T-cell (primary cell): Measurements from ENCODE around the gene PRAF2. TPM values are rescaled to one million over a fixed set of nuclear protein-coding genes. Genes with fewer than 3 reads are reported as not detected.

Experiments used
- ATAC-seq, 4 experiments: fragments of 200-7000 bp in 3 of 4; fragments of 150-1000 bp in 1 of 4; cut with Tn5 transposase; replicated peaks in 1 of 4; 1 replicate in 3 of 4; 2 replicates in 1 of 4; pipeline ENCODE4 v1.10.0; 2021; ENCODE audit warnings: moderate library complexity in 3 of 4, mild to moderate bottlenecking in 2 of 4, moderate number of reproducible peaks in 1 of 4
- CTCF ChIA-PET, 2 donors: fragments of 300-600 bp; sonication (Branson Sonifier 250); formaldehyde crosslinking; loops; one replicate each; lab custom pipeline; 2022; ENCODE audit warnings: antibody characterized with exemption in 2 of 2; lab: Charles Lee
- POLR2A ChIA-PET, 2 donors: fragments of 300-600 bp; sonication (Branson Sonifier 250); formaldehyde crosslinking; loops; one replicate each; lab custom pipeline; 2022; ENCODE audit warnings: antibody characterized with exemption in 2 of 2; lab: Charles Lee
- DNase-seq, 35 experiments: peaks; one replicate each; pipeline versions ENCODE4 v3.0.0 to v3.0.0-alpha.2; 2013 to 2023
- H3K27ac ChIP-seq: one replicate; pipeline ENCODE4 v1.5.1; 2013; ENCODE audit warnings: low read length
- H3K27me3 ChIP-seq, 2 experiments: replicated peaks in 1 of 2; 1 replicate in 1 of 2; 2 replicates in 1 of 2; pipeline versions ENCODE4 v1.6.1 to v1.7.0; 2013; ENCODE audit warnings: low read length in 1 of 2, mixed read lengths in 1 of 2; ENCODE audit not compliant: control insufficient read depth in 2 of 2, insufficient read depth in 2 of 2; ENCODE audit errors: extremely low read depth in 1 of 2
- H3K36me3 ChIP-seq, 2 donors: 1 replicate in 1 of 2; 2 replicates in 1 of 2; pipeline versions ENCODE4 v1.6.1 to v1.7.0; 2013; ENCODE audit warnings: low read length in 1 of 2; ENCODE audit not compliant: control insufficient read depth in 2 of 2, insufficient read depth in 1 of 2; ENCODE audit errors: extremely low read depth in 1 of 2
- H3K4me1 ChIP-seq, 2 experiments: 1 replicate in 1 of 2; 2 replicates in 1 of 2; pipeline versions ENCODE4 v1.6.1 to v1.7.0; 2013; ENCODE audit warnings: low read length in 2 of 2, mixed read lengths in 1 of 2; ENCODE audit not compliant: insufficient read depth in 2 of 2, control insufficient read depth in 1 of 2; ENCODE audit errors: extremely low read depth in 1 of 2
- H3K4me3 ChIP-seq, 2 donors: 1 replicate in 1 of 2; 2 replicates in 1 of 2; pipeline versions ENCODE4 v1.5.1 to v1.7.0; 2013; ENCODE audit warnings: mild to moderate bottlenecking in 2 of 2, low read length in 1 of 2, moderate library complexity in 1 of 2; ENCODE audit not compliant: control insufficient read depth in 1 of 2; ENCODE audit errors: extremely low read depth in 1 of 2
- H3K9me3 ChIP-seq: 2 replicates; pipeline ENCODE4 v1.7.0; 2013
- H3K27ac Mint-ChIP-seq, 2 donors: one replicate each; pipeline ENCODE4 v1.8.0; 2020 to 2021; ENCODE audit warnings: mild to moderate bottlenecking in 2 of 2, mixed read lengths in 2 of 2
- H3K27me3 Mint-ChIP-seq, 2 donors: one replicate each; pipeline ENCODE4 v1.8.0; 2021 to 2022; ENCODE audit warnings: mixed read lengths in 2 of 2
- H3K36me3 Mint-ChIP-seq: one replicate; pipeline ENCODE4 v1.8.0; 2021; ENCODE audit warnings: mixed read lengths
- H3K4me1 Mint-ChIP-seq, 3 donors: one replicate each; pipeline ENCODE4 v1.8.0; 2020 to 2022; ENCODE audit warnings: mixed read lengths in 3 of 3, mild to moderate bottlenecking in 1 of 3
- H3K4me3 Mint-ChIP-seq, 3 donors: one replicate each; pipeline ENCODE4 v1.8.0; 2020 to 2022; ENCODE audit warnings: mild to moderate bottlenecking in 3 of 3, mixed read lengths in 3 of 3, moderate library complexity in 3 of 3
- H3K9me3 Mint-ChIP-seq, 3 donors: one replicate each; pipeline ENCODE4 v1.8.0; 2020 to 2022; ENCODE audit warnings: mixed read lengths in 3 of 3
- WGBS: methylation state at CpG from one replicate; pipeline ENCODE4 v1.1.5; 2013; ENCODE audit warnings: missing lambda C conversion rate; ENCODE audit not compliant: insufficient coverage; 5-methylcytosine and 5-hydroxymethylcytosine counted together
- total RNA-seq, 35 experiments: library from RNA in 6 of 35; stranded (reverse) in 6 of 35; fragments of 120-200 nt in 1 of 35; gene quantifications; one replicate each; pipeline versions ENCODE4 v1.2.1 to v1.2.4 and lab custom pipeline; 2013 to 2026

The PRAF2 gene
- total RNA-seq, 5 donors from 2014 or later (not counting 1 experiment from before 2014, with no cell fraction given) = 17.5 to 34.5 (median 34.0) TPM

DNA sequence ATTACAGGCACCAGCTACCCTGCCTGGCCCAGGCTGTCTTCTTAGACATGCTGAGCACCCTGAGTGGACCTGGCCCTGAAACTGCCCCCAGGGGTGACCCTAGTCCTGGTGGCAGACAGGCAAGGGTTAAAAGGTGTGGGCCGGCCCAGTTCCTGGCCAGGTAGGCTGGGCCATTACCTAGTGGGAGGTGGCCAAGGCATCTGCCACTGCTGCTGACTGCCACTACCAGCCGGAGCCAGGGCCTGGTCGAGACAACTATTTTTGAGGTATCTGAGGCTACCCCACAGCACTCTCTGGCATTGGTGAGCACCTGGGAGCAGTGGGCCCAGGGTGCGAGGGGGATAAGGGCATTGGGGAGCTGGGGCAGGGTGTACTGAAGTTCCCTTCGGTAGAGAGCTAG is 15.0 kb downstream of the PRAF2 start, which contains the start of gene CCDC120:
TSS of gene CCDC120 (plus strand) at position 206 of the 400 bp plus-strand sequence. CDS start 3,043 bp downstream, outside the sequence.
- H3K9me3 Mint-ChIP-seq = no peaks in the 10 kb centered on the region
- no peaks in the 10 kb centered on the region for H3K36me3 Mint-ChIP-seq
- ATAC-seq (no peak), DNase-seq (no peak)
- peaks cover 0 to 3% of the 10 kb centered on the region in 2 donors for H3K27me3 Mint-ChIP-seq
- Histone ChIP-seq H3K36me3 (peaks cover 0 to 2% of the 10 kb centered on the region in 2 donors), H3K4me3 (no peak within 1 kb of the TSS), H3K9me3 (no peaks in the 10 kb centered on the region), H3K27ac (no peak within 1 kb of the TSS), H3K4me1 (peaks cover 0 to 12% of the 10 kb centered on the region in 2 experiments), H3K27me3 (no peaks in the 10 kb centered on the region)
- no peak within 1 kb of the TSS for H3K4me3 Mint-ChIP-seq
- WGBS = 100% methylated on average over 2 of the region's 5 CpGs
- ChIA-PET CTCF (interaction anchor here in 1 of 2 donors (0.6 kb wide), 1 partner anchor 1035 kb away, joined by 3 read pairs; no protein-coding TSS in a partner anchor), POLR2A (interaction anchor here in 1 of 2 donors (0.6 kb wide), 1 partner anchor 43 kb away, joined by 7 read pairs; no protein-coding TSS in a partner anchor)
- peak within 1 kb of the TSS in 1 of 2 donors; percentile 39 for H3K27ac Mint-ChIP-seq
- H3K4me1 Mint-ChIP-seq = peaks cover 17 to 21% (median 17%) of the 10 kb centered on the region in 3 donors

- H3K4me1 ChIP-seq = peaks cover 0 to 20% of the 10 kb centered on the region in 2 experiments
- no peaks in the 10 kb centered on the region for H3K27me3 ChIP-seq
- ChIA-PET POLR2A (no interaction called here), CTCF (no interaction called here)
- ATAC-seq = no peak
- peaks cover 0 to 12% of the 10 kb centered on the region in 2 donors for H3K27me3 Mint-ChIP-seq
- H3K36me3 Mint-ChIP-seq = no peaks in the 10 kb centered on the region
- H3K4me3 Mint-ChIP-seq = peak overlapping the region; percentile 74 to 80 (median 75)
- H3K4me1 Mint-ChIP-seq = peaks cover 22 to 31% (median 28%) of the 10 kb centered on the region in 3 donors
- peak overlapping the region; percentile 88 to 91 for H3K27ac Mint-ChIP-seq
- peak overlapping the region; percentile 39 to 52 for H3K4me3 ChIP-seq
- H3K9me3 ChIP-seq = no peaks in the 10 kb centered on the region
- H3K27ac ChIP-seq = peak overlapping the region; percentile 84
- H3K36me3 ChIP-seq = no peaks in the 10 kb centered on the region
- DNase-seq = no peak
- H3K9me3 Mint-ChIP-seq = no peaks in the 10 kb centered on the region
- 86% methylated on average over 3 of the region's 5 CpGs for WGBS
Observed at GRCh38 chrX:49054073-49054762, 19.6 kb downstream of the PRAF2 start.

DNA sequence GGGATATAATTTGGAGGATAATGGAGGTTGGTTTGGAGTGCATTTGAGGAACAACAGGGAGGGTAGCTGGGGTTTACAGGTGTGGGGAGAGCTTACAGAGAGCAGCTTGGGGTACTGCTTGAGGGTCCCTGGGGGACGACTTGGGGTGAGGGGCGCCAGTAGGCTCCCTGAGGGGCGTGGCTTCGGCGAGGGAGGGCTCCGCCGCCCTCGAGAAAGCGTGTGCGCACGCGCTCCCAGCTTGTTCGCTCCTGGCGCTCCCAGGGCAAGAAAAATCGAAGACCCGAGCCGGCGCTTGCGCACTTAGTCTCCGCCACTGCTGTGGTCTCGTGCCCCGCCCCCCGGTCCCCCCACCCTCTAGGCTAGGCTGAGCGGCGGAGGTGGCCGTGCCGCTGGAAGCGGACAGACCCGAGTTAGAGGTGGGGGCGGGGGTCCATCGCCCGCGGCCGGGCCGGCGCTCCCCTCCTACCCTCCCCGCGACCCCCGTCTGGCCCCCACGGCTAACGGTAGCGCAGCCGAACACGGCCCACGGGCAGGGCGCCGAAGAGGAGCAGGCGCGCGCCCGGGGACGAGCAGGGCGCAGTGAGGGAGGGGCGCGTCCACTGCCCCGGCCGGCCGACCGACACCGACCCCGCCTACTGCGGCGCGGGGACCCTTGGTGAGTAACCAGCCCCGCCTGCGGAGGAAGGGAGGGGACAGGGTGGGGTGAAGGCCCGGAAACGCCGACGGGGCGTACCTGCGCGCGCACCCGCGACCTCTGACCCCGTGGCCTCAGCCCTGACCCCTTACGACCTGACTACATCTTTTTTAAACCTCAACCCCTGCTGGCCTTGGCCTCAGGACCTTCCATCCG is 20.4 kb downstream of the PRAF2 start:
- POLR2A ChIA-PET = no interaction called here
- CTCF ChIA-PET = no interaction called here
- Histone ChIP-seq H3K9me3 (no peaks in the 10 kb centered on the region), H3K4me3 (peak overlapping the region; percentile 39 to 52), H3K36me3 (no peaks in the 10 kb centered on the region), H3K27me3 (no peaks in the 10 kb centered on the region), H3K4me1 (peaks cover 0 to 20% of the 10 kb centered on the region in 2 experiments), H3K27ac (peak overlapping the region; percentile 84)
- H3K27me3 Mint-ChIP-seq = peaks cover 0 to 12% of the 10 kb centered on the region in 2 donors
- peaks cover 22 to 31% (median 28%) of the 10 kb centered on the region in 3 donors for H3K4me1 Mint-ChIP-seq
- WGBS = 1% methylated on average over 9 of the region's 79 CpGs
- ATAC-seq = peak; percentile 79 to 84 (median 83)
- DNase-seq = peak in 34 of 35 experiments; percentile 15 to 71 (median 50)
- H3K4me3 Mint-ChIP-seq = peak overlapping the region; percentile 74 to 83 (median 75)
- H3K9me3 Mint-ChIP-seq = no peaks in the 10 kb centered on the region
- peak overlapping the region; percentile 91 to 92 for H3K27ac Mint-ChIP-seq
- H3K36me3 Mint-ChIP-seq = no peaks in the 10 kb centered on the region

DNA sequence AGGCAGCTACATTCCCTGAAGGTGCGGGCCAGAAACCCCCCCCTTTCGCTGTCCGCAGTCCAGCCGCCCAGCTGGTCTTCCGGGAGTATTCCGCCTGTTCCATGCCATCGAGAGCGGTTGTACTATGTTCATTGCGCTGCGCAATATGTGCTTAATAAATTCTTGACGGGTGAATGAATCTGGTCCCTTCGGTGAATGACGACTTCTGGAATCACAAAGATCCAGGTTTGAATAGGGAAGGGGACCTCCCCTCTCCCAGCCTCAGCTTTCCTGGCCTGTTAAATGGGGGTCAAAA is 29.9 kb downstream of the PRAF2 start:
- ATAC-seq (no peak), DNase-seq (no peak)
- ChIA-PET POLR2A (interaction anchor here in 1 of 2 donors (0.9 to 1.4 kb wide), 2 partner anchors 42 to 85 kb away, joined by 3 to 4 read pairs; partner anchors contain the start of gene GRIPAP1), CTCF (interaction anchor here in 1 of 2 donors (0.6 to 1.1 kb wide), 3 partner anchors 37 to 71 kb away, joined by 3 to 4 read pairs (median 3); partner anchors contain the start of gene GRIPAP1)
- no peaks in the 10 kb centered on the region for H3K27me3 Mint-ChIP-seq
- Histone ChIP-seq H3K36me3 (peaks cover 0 to 1% of the 10 kb centered on the region in 2 donors), H3K27me3 (no peaks in the 10 kb centered on the region), H3K9me3 (no peaks in the 10 kb centered on the region), H3K4me1 (peaks cover 2 to 34% of the 10 kb centered on the region in 2 experiments), H3K27ac (peak overlapping the region; percentile 84), H3K4me3 (peak overlapping the region in 1 of 2 donors; percentile 35)
- H3K4me3 Mint-ChIP-seq = peak overlapping the region; percentile 80 to 89 (median 84)
- H3K27ac Mint-ChIP-seq = peak overlapping the region; percentile 89 to 91
- peaks cover 3% of the 10 kb centered on the region for H3K36me3 Mint-ChIP-seq
- H3K4me1 Mint-ChIP-seq = peaks cover 29 to 40% (median 37%) of the 10 kb centered on the region in 3 donors
- WGBS = 0% methylated on average over 3 of the region's 13 CpGs
- H3K9me3 Mint-ChIP-seq = no peaks in the 10 kb centered on the region

DNA sequence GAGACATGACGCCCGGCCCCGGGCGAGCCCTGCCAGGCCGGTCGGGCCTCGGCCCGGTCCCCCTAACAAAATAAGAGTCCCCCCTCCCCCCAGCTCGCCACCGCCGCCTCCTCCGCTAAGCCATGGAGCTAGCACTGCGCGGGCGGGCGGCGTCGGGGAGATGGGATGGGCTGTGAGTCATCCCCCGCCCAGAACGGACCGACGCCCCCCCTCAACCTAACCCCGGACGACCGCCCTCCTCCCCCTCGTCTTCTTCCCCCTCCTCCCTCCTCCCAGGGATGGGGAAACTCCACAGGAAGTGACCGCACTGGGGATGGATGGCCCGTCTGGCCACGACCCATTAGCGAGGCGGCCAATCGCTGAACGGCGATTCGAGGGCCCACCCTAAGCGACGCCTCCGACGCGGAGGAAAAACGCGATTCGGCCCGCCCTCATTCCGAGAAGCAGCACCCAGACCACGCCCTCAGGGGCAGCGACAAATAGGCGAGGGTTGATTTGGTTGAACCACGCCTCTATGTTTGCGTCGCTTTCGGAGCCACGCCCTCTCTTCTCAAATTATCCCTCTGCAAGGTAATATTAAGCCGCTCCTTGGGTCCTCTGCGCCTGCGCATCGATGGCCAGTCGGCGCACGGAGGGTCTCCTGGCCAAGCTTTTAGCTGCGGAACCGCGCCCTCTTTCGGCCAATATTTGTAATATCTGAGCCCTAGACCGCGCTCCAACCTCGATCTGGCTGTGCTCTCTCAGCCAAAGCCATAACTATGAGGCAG is 30.4 kb downstream of the PRAF2 start, which contains the start of gene TFE3:
TSS of gene TFE3 (minus strand) at position 138 of the 767 bp plus-strand sequence. CDS start at position 7, 131 bp downstream.
- peaks cover 32 to 46% (median 40%) of the 10 kb centered on the region in 3 donors for H3K4me1 Mint-ChIP-seq
- Histone ChIP-seq H3K4me3 (peak within 1 kb of the TSS; percentile 62 to 63), H3K9me3 (no peaks in the 10 kb centered on the region), H3K36me3 (peaks cover 0 to 7% of the 10 kb centered on the region in 2 donors), H3K27me3 (no peaks in the 10 kb centered on the region), H3K4me1 (peaks cover 2 to 34% of the 10 kb centered on the region in 2 experiments), H3K27ac (peak within 1 kb of the TSS; percentile 84)
- H3K9me3 Mint-ChIP-seq = no peaks in the 10 kb centered on the region
- WGBS = 0% methylated on average over 12 of the region's 67 CpGs
- DNase-seq = peak; percentile 82 to 97 (median 94)
- H3K36me3 Mint-ChIP-seq = peaks cover 7% of the 10 kb centered on the region
- no peaks in the 10 kb centered on the region for H3K27me3 Mint-ChIP-seq
- peak; percentile 89 to 93 (median 90) for ATAC-seq
- POLR2A ChIA-PET = interaction anchor here (0.6 to 1.4 kb wide), 4 partner anchors 41 to 88 kb away, joined by 3 to 6 read pairs (median 4); partner anchors contain the start of gene GRIPAP1 (in 1 of the 2)
- CTCF ChIA-PET = interaction anchor here (0.6 to 1.1 kb wide), 5 partner anchors 37 to 149 kb away, joined by 3 to 6 read pairs (median 3); partner anchors contain the start of gene GRIPAP1 (in 1 of the 2)
- H3K4me3 Mint-ChIP-seq = peak within 1 kb of the TSS; percentile 80 to 89 (median 84)
- peak within 1 kb of the TSS; percentile 91 to 92 for H3K27ac Mint-ChIP-seq
